HG02852 (cell line): ENCODE data around the gene ST6GALNAC3.

Experiments
- ATAC-seq: cut with Tn5 transposase; IDR thresholded peaks from one replicate; pipeline ENCODE4 v1.9.1; 2021; ENCODE audit warnings: mild to moderate bottlenecking, moderate library complexity; ENCODE audit not compliant: unreplicated experiment

ST6GALNAC3 gene

DNA sequence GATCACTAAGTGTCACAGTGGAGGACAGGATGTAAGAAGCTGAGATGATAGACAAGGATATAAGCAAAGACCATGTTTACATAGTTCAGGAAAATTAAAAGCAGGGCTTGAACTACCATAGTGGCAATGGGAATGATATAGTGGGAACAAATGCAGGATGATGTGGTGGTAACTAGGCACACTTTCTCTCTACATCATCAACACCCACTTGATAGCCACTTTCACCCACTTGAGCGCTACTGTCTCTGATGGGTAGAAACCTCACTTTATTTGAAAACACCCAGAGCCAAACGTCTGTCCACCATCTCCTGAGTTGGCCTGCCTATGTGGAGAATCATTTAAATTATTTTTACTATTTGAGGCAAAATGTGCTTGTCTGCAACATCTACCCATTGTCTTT is 487.7 kb downstream of the ST6GALNAC3 start:
- ATAC-seq: no peak

DNA sequence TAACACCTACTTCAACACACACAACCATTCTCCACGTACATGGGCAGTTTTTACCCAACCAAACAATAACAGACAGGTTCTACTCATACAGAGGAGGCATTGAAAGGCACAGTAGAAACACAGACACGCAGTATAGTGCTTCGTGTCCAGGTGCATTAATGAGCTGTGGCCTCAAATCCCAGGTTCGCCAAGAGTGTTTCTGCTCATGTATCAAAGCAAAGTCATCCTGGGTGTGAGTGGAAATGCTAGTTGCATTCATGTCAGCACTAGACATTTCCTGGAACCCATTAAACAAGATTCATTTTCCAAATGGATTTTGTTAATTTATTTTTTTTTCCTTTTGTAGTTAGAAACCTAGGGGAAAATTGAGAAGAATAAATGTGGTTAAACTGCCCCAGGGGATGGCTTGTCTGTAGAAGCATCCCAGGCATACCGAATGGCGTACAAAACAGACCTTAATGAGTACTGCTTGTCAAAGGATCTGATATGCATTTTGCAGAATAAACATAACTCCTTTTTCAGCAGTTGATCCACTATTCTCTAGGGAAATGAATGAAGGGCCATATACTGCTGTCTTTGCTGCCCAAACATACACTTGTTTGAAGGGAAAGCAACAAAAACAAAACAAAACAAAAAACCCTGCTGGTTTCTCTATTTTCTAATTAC is 494.2 kb downstream of the ST6GALNAC3 start:
- ATAC-seq: no peak

DNA sequence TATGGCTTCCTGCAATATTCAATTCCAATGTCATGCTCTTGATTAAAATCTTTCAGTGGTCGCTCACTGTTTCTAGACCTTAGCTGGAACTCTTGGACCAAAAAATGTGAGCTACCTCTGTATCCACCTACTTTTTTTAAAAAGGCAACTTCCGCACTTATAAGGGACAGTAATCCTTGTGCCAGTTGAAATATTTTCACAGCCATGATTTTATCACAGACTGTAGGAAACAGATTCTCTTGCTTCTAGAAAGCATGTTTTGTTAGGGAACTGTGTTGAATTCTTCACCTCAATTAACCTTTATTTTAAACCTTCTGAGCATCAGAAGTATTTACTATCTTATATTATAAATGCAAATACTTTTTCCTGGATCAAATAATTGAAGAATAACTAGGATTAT is 496.7 kb downstream of the ST6GALNAC3 start:
- no peak for ATAC-seq

DNA sequence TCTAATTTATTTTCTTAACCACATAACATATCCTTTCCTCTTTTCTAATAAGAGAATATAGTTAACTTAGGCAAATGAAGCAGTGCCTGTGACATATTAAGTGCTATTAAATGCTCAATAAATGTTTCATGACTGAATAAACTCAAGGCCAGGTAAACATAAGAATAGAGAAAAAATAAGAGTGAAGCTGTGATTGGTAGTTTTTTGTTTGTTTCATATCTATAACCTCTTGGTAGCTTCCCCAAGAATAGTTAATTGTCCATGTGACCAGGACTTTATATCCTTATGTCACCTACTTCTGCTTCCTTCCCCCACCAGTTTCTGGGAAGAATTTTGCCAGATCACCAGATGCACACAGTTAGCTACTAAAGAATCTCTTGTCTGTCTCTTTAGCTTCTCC is 497.7 kb downstream of the ST6GALNAC3 start:
- no peak for ATAC-seq

DNA sequence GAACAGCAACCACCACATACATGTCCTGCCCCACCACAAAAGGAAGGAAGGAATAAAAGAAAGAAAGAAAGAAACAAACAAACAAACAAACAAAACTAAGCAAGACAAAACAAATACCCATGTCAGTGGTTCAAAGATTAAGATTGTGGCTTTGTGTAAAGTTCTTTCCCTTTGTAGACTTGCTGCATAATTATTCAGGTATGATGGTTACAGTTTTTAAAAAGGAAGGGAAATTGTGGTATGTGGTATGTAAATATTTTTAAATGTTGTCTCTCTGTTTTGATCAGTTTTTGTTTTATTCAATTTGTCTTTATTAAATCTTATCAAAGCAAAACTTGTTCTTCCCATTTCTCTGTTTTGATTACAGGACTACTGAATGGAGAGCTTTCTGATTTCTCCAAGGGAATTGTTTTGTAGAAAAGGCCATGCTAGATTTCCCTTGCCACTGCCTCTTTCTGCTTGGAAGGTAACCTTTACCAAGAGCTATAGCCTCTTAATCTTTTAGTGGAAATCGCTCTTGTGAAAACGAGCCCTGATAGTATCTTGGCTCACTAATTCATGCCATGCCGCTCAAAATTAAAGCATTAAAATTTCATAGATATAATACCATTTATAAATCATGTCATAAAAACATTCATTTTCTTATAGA is 502.5 kb downstream of the ST6GALNAC3 start:
- no peak for ATAC-seq

DNA sequence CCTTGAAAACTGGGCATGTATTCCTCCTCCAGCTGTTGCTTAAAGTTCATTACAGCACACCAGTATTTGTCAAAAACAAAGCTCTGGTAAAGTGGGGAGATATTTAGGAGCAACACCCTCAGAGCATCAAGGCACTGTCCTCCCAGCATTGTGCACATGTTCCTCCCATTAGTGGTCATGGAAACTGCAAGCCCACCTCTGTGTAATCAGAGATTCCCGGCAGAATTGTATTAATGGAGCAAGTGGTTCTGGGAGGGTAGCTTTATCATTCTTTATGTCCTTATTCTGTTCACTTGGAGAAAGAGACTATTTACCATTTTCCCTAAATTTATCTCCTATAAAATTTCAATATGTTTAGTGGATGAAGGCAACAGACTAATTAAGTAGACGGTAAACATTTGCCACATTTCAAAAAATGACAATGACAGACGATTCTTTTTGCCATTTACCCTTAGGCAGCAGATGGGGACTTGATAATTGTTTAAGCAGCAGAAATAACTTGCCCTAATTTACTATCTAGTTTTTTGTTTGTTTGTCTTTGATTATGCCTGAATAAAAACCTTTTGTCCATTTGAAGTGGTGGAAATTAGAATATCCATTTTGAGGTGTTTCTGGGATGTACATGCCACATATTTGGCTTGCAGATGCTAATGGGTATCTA is 503.1 kb downstream of the ST6GALNAC3 start:
- no peak for ATAC-seq

DNA sequence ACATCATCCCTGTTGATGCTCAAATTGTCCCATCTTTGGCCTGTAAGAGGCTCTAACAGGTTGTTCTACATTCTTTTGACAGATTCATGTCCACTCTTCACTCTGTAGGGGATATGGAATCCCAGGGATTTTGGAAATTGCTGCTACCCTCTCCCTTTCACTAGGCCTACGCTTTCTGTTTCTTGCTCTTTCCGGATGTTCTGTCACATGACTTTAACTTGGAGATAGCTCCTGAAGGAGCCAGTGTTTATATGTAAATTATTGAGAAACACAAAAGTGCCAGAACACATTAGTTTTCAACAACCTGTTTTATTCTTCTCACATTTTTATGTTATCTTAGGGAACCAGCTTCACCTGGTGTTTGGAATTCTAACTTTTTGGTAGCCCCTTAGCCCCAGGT is 505.7 kb downstream of the ST6GALNAC3 start:
- ATAC-seq: no peak

DNA sequence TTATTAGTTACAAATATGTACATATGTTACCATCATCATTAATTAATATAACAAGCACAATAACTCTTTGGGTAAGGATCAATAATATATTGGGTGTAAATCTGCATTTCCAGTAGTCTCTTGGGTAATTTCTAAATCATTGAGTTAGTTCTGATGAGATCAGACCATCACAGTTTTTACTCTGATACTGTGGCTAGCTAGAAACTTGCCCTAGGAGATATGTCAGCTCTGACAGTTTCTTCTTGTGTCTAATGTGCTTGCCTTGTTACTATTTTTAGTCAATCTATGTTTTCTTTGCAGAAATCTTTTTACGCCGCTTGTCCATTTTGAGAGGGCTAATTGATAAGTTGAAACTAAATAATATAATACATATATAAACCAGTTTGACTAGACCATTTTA is 507.2 kb downstream of the ST6GALNAC3 start:
- ATAC-seq: no peak

DNA sequence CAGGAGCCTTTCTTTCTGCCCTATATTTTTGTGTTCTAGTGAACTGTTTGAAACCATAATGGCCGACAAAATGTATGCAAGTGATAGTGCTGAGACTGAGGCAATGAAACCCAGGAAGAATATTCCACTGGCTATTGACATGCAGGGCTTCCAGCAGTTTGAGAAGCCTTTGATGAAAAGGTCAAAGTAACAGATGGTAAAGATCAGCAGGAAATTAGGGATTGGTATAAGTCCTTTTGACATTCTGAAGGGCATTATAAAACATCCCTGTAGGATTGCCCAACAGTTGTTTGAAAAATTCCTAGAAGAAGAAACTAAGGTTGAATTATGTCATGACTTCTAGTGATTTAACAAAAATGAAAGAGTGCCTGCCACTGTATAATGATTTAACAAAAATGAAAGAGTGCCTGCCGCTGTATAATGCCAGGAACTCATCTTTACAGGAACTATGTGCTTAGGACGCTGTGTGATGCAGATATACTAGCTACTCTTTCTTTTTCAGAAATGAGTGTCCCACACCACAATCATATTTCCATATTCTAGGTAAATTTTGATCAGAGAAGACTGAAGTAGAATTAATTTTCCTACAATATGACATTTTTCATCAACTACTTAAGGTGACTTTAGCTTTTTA is 508.8 kb downstream of the ST6GALNAC3 start:
- no peak for ATAC-seq

DNA sequence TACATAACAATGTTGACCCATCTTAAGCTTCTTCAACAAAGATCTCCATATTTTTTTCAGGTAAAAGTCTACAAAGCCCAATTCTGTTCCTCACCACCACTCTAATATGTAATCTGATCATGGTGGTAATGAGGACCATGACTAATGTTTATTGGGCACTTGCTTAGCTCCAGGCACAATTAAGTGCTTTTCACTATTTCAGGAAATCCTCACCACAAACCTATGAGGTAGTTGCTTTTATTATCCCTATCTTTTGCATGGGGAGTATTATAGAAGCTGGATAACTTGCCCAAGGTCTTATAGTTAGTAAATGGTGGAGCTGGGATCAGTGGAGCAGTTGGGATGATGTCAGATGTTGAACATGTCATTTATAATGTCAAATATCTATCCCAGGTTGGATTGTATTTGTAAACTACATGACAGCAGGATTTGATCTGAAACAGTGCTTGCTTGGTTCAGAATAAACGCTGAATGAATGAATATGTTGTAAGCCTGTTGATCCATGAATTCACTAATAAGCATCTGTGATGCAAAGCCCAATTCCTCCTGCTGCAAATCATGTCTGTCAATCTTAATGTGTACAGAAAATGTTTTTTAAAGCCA is 509.4 kb downstream of the ST6GALNAC3 start:
- ATAC-seq: no peak

DNA sequence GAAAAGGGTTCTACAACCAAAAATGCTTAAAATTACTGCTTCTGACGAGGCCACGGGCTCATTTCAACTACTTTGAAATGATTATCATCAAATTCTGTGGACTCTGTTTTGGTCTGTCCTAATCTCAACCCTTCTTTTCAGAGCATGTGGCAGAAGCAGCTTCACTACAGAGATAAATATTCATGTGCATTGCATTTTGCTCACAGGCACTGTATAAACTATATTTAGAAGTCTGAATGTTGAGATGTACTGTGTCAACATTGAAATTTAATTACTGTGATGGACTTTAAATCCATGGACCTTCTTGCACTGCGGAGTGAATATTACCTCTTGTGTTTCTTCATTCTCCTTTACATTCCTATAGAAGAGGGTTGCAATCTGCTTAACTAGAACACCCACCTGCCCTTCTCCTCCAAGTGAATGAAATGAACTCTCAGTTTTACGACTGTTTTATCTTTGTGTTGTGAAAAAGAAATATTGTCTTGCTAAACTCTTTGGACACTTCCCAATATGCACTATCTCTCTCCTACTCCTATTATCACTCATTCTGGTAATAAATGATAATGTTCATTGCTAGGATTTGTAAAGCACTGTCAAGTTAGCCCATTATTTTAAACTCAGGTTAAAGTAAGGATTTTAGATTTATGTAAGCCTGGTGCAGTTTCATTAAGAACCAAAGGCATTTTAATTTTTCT is 511.6 kb downstream of the ST6GALNAC3 start:
- no peak for ATAC-seq

DNA sequence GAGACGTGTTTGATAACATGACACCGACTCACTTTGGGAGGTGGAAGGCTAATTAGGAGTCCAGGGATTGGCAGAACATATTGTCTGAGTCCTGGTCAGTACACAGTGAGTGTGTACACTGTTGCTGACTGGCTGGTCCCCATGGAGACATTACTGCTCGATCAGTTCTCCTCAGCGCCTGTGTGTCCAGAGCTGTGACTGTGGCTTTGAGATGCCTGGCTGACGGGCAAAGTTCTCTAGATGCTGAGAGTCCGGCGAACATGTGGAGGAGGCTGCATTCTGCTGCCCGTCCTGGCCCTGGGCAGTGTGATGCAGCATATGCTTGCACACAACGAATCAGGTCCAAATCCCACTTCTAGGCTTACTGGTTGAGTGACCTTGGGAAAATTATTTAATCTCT is 512.7 kb downstream of the ST6GALNAC3 start:
- ATAC-seq: no peak

DNA sequence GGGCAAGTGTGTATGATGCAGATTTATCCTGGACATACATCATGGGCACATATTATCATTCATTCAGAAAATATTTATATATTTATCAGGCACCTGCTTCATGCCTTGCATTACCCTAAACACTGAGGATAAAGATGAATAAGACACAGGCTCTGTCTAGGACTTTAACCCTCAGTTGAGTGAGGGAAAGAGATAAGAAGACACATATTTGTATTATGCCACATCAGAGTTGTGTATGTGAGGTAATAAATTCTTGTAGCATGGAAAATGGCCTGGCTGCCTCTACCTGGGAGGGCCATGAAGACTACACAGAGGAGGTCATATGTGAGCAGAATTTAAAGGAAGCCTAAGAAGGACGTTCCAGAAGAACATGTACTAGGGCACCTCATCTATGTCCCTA is 516.9 kb downstream of the ST6GALNAC3 start:
- ATAC-seq: no peak

DNA sequence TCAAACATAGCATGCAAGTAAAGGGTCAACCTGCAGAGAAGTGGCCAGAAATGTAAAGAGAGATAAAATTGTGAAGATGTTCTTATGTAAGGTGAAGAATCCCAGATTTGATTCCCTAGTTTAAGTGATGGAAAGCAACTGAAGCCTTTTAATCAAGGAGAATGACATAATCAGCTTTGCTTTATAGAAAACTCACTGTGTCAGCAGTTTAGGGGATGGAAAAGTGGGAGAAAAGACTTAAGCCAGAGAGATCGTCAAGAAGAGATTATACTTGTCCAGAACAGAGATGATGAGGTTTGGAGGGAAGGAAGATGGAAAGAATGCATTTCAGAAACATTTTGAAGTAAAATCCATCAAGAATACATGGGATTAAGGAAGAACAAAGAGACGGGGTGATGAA is 517.4 kb downstream of the ST6GALNAC3 start:
- ATAC-seq: no peak

DNA sequence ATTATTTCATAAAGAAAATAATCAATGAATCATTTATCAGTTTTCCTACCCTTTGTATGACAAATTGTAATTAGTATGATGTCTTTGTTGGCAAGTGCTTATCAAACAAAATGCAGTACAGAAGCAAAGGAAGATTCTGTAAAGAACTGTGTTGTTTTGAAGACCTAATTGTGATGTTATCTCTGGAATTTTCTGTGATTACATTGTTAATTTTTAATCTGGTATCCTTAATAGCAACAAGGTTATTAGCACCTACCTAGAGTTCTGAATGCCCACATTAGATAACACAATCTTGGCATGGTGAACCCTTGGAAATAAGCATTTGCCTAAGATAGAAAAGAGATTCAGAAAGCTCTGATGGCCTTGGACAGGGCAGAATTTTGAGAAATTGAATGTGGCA is 518.6 kb downstream of the ST6GALNAC3 start:
- no peak for ATAC-seq

DNA sequence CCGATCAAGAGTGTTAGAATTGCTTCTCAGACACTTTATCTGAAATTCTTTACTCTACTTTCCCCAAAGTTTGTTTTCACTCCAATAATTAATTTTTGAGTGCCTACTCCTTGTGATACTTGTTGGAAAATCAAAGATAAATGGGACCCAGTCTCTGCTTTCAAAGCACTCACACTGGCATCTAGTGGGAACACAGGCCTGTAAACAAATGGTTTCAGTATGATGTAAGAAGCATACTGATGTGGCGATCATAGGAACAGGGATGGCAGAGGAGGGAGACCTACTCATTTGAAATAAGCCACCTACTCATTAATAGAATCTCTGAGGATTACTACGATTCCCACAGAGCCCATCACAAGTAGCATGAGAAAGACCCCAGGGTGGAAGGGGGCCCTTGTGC is 519.1 kb downstream of the ST6GALNAC3 start:
- ATAC-seq: no peak

DNA sequence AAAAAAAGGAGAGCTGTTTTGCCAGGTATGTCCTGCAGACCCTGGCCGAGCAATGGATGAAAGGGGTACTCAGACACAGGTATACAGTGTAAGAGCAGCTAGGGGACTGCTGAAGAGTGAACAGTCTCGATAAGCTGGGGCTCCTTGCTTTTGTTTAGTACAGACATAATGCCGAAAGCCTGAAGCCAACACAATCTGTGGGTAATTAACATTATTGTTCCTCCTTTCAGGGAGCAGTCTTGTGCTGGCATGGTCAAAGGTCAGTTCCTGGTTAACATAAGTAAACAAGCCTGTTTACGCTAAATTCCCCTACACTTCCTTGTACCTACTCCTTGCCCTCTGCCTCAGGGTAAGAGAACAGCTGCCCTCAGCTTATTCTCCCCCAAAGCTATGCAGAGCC is 520.5 kb downstream of the ST6GALNAC3 start:
- ATAC-seq: no peak

DNA sequence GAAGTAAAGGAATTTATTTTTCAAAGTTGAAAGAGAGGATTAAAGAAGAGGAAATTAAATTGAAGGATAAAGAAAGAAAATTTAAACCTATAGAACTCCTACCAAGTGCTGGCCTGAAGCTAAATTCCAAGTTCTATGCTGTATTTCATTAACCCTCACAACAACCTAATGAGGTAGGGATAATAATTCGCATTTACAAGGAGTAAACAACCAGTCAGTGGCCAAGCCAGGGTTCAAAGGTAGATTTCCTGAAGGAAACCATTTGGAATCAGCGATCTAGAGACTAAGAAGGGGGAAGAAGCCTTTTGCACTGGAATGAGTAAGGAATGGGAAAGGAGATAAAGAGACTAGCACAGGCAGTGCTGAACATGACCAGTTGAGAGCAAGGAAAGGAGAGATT is 526.9 kb downstream of the ST6GALNAC3 start:
- ATAC-seq: no peak

DNA sequence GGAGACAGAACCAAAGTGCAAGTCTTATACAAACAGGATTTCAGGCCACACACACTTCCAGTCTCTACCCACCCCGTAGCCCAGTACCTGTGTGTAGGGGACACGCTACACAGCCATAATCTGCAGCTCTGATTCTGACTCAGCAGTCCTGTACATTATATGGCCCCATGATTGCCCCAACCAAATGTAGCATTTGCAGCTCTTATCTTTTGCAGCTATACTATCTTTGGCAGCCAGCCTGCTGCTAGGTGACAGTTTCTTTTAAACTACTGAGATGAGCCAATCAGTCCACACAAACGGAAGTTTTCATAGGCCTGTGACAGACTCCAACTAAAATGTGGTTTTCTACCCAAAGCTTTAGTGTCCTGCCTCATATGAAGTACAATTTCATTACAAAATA is 533.2 kb downstream of the ST6GALNAC3 start:
- ATAC-seq: no peak

DNA sequence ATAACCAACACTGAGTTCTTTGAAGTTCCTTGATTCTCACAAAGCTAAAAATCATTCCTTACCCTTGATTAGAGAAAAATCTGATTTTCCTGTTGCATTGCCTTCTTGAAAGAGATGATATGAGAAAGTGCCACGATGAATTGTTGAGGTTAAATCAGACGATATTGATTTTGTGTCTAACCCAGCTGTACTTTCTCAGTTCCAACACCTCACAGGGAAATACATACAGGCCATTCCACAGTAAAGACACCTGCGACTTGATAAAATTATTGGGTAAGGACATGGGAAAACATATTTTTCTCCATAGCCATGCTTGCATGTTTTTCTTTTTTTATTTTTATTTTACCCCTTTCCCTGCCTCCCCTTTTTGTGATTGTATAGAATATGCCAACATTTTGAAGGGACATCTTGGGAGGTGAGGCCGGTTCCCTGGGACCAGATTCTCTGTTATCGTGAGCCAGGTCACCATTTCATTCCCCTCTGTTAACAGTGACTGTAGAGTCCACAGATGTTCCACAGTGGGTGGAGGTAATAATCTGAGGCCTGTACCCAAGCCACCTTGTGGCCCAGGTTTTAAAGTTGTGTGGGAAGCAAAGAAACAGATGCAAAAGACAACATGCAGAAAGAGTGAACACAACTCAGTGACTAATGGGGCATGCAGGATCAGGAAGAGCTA is 537.4 kb downstream of the ST6GALNAC3 start:
- no peak for ATAC-seq
